SK-N-MC (cell line): ENCODE measurements around the gene KDM5B.

ENCODE experiments used
- EZH2 ChIP-seq: fragments of 200-600 bp; sonication (generic); IDR thresholded peaks from one replicate; pipeline ENCODE4 v1.6.1; 2017; ENCODE audit warnings: antibody characterized with exemption
- FOXP2 ChIP-seq: optimal IDR thresholded peaks from 2 replicates; pipeline ENCODE3; 2011; ENCODE audit warnings: mild to moderate bottlenecking, moderate library complexity; ENCODE audit not compliant: insufficient read depth; ENCODE audit errors: extremely low read length, control extremely low read depth
- POLR2AphosphoS5 ChIP-seq: IDR thresholded peaks from 2 replicates; pipeline ENCODE4 v1.6.1; 2012; ENCODE audit warnings: mild to moderate bottlenecking, low read depth, low read length, borderline replicate concordance

- TF ChIP-seq POLR2AphosphoS5 = no peak
- no peak for TF ChIP-seq EZH2
- TF ChIP-seq FOXP2 = no peak
Measured at GRCh38 chr1:202754293-202754692, 53.9 kb downstream of the KDM5B start.
